HG03521 (cell line): ENCODE data around the gene DCAF12L1.

ENCODE experiments used
- ATAC-seq: cut with Tn5 transposase; IDR thresholded peaks from one replicate; pipeline ENCODE4 v1.9.1; 2021; ENCODE audit warnings: mild to moderate bottlenecking, moderate library complexity; ENCODE audit not compliant: unreplicated experiment

The DCAF12L1 gene

GRCh38 chrX:126552313-126553022 lies at the start of gene DCAF12L1:
TSS of gene DCAF12L1 (minus strand) at chrX:126552814. CDS start at chrX:126552608, 206 bp downstream.
- ATAC-seq = no peak

DNA sequence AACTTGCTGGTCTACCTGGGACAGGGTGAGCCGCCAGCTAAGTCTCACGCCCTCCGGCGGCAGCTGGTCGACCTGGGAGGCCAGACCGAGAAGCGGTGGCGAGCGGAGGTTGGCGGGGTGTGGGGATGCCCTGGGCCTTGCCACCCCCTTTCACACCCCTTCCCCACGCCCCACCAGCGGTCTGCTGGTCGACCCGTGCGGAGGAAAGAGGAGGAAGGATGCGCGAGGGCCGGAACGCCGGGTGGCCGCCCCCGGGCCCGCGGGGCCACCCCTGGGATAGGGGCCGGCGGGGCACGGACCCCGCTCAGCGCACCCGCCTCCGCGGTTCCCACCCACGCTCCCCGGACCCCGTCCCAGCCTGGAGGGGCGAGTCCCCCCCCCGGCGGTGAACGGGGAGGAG lies 28.3 kb upstream of the DCAF12L1 start:
- no peak for ATAC-seq

- ATAC-seq = no peak
Observed at GRCh38 chrX:126575911-126576310, 23.3 kb upstream of the DCAF12L1 start.

DNA sequence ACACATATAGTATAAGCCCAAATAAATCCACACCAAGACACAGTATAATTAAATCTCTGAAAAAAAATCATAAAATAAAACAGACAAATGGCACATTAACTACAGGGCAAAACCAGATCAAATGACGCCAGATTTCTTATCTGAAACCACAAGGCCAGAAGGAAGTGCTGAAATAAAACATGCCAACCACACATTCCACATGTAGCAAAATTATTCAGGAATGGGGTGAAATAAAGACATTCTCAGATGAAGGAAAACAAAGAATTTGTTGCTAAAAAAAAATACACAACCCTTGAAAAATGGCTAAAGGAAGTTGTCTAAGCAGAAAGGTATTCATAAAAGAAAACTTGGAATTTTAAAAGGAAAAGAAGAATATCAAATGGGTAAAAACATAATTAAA lies 4.5 kb upstream of the DCAF12L1 start:
- no peak for ATAC-seq

GRCh38 chrX:126551725-126552312 lies 795 bp downstream of the DCAF12L1 start:
- ATAC-seq = no peak

GRCh38 chrX:126551306-126551705 lies 1.3 kb downstream of the DCAF12L1 start:
- ATAC-seq = no peak

GRCh38 chrX:126550816-126551215 lies 1.8 kb downstream of the DCAF12L1 start:
- ATAC-seq = no peak

DNA sequence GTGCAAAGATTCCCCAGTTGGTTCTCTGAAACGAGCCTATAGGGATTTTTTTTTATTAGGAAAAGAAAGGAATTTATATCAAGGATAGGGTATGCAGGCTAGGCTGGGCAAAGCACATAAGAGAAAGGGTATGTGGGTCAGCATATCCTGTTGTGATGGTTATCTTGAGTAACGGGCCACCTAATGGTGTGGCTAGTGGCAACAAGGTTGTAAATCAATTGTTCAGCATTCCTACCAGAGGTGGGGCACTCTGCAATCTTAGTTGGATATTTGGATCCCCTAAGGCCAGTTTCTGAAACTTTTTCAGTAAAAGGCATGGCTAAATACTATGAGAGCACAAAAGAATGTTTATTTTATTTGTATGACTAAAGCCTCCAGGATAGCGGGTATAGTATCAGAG lies 42.7 kb downstream of the DCAF12L1 start:
- no peak for ATAC-seq
